Measurements from ENCODE around the gene NLRP13. TPM values are rescaled to one million over a fixed set of nuclear protein-coding genes. Genes with fewer than 3 reads are reported as not detected.

The NLRP13 gene
- total and polyA plus RNA-seq, 2 of the 4 experiments (the other 2 are of a cell fraction), result not detected

DNA sequence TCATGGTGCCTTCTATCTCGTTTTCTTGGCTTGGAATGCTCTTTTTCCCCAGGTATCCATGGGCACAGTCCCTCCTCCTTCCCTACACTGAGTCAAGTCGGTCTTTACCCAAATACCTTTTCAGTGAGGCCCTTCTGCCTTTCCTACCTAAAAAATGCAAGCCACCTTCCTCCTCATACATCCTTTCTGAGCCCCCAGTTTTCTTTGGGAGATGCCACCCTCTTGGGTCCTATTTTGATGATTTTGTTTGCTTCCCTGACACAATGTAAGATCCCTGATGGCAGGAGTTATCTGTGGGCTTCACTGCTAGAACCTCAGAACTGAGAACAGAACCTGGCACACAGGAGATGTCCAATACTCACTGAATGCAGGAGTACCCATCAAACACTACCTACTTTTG is 22.3 kb downstream of the NLRP13 start:
- WGBS, 2 experiments (ENCODE audit: extremely low coverage in 2 of 2, insufficient read length in 1 of 2), result 10% methylated on average over 2 of the region's 2 CpGs; no CpG with 5 or more reads in 1 of the 2 experiments
- no peak overlapping the region for H2AK5ac ChIP-seq (ENCODE audit: low read depth, low read length)
- no peak overlapping the region for H3K14ac ChIP-seq (replicated peaks; ENCODE audit: low read depth, low read length)
- no peak overlapping the region for H3K4me2 ChIP-seq (ENCODE audit: low read depth, low read length)
- H4K91ac ChIP-seq (ENCODE audit: insufficient read depth, low read depth, low read length), result no peak overlapping the region
- no peak overlapping the region for H3K4ac ChIP-seq (ENCODE audit: low read depth, low read length)
- in situ Hi-C loops (cut with MboI; ENCODE audit: low sequenced_read_pairs), result no loop called here
- no peak overlapping the region for H2BK5ac ChIP-seq (ENCODE audit: low read depth, low read length, poor library complexity, severe bottlenecking)
- H3K4me3 ChIP-seq (ENCODE audit: insufficient read depth, low read depth, low read length), result no peak overlapping the region
- H3K18ac ChIP-seq (ENCODE audit: low read depth, low read length), result no peak overlapping the region
- no peaks in the 10 kb centered on the region for H4K20me1 ChIP-seq (ENCODE audit: insufficient read depth, low read length)
- POLR2A ChIA-PET (ENCODE audit: unreplicated experiment), result no interaction called here
- DNase-seq (no peak), ATAC-seq (ENCODE audit: low read depth) (no peak)
- BruUV-seq (replicated peaks), result no TSS peak
- H2BK20ac ChIP-seq (ENCODE audit: low read depth, low read length), result no peak overlapping the region
- H2BK15ac ChIP-seq (ENCODE audit: low read depth, low read length), result no peak overlapping the region
- no peak overlapping the region for H3K27ac ChIP-seq (ENCODE audit: insufficient read depth, low read length)
- dilution Hi-C loops (cut with HindIII; ENCODE audit: low sequenced_read_pairs, unreplicated experiment), result no loop called here
- H3K27me3 ChIP-seq (ENCODE audit: control insufficient read depth, insufficient read depth, low read length), result no peaks in the 10 kb centered on the region
- H4K5ac ChIP-seq (ENCODE audit: low read depth, low read length), result no peak overlapping the region
- no peak overlapping the region for H3K56ac ChIP-seq (ENCODE audit: extremely low read depth, insufficient read depth, low read length)
- TF ChIP-seq CEBPB (IDR thresholded peaks at IDR 0.05; ENCODE audit: low read depth, low read length), result no peak
- TF ChIP-seq MXI1 (IDR thresholded peaks at IDR 0.05; ENCODE audit: borderline replicate concordance, low read depth, low read length), result no peak
- no peak for TF ChIP-seq SMC3 (IDR thresholded peaks at IDR 0.05; ENCODE audit: low read depth, low read length)
- no peak for TF ChIP-seq FOS (IDR thresholded peaks at IDR 0.05; ENCODE audit: low read depth, low read length)
- TF ChIP-seq NFE2L2 (IDR thresholded peaks at IDR 0.05; ENCODE audit: low read depth, low read length), result no peak
- TF ChIP-seq RFX5 (IDR thresholded peaks at IDR 0.05; ENCODE audit: low read depth, low read length), result no peak
- TF ChIP-seq RCOR1 (IDR thresholded peaks at IDR 0.05; ENCODE audit: insufficient replicate concordance, low read length), result no peak
- no peak for TF ChIP-seq MAZ (IDR thresholded peaks at IDR 0.05; ENCODE audit: borderline replicate concordance, low read depth, low read length)
- TF ChIP-seq POLR2A (IDR thresholded peaks at IDR 0.05; ENCODE audit: low read depth, low read length), result no peak
- TF ChIP-seq RAD21 (IDR thresholded peaks at IDR 0.05; ENCODE audit: low read length), result no peak
- no peak for TF ChIP-seq BHLHE40 (IDR thresholded peaks at IDR 0.05; ENCODE audit: low read depth, low read length)
- TF ChIP-seq, protein P1, sequence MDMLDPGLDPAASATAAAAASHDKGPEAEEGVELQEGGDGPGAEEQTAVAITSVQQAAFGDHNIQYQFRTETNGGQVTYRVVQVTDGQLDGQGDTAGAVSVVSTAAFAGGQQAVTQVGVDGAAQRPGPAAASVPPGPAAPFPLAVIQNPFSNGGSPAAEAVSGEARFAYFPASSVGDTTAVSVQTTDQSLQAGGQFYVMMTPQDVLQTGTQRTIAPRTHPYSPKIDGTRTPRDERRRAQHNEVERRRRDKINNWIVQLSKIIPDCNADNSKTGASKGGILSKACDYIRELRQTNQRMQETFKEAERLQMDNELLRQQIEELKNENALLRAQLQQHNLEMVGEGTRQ (IDR thresholded peaks at IDR 0.05; ENCODE audit: low read depth, low read length), result no peak
- TF ChIP-seq MAFK (IDR thresholded peaks at IDR 0.05; ENCODE audit: low read depth, low read length), result no peak
- no peaks in the 10 kb centered on the region for H3K79me1 ChIP-seq (ENCODE audit: low read depth in 1 of 2, low read length in 2 of 2)
- no peak overlapping the region for H2AFZ ChIP-seq (replicated peaks; ENCODE audit: low read length, poor library complexity)
- CTCF ChIA-PET, result no interaction called here
- intact Hi-C loops (cut with micrococcal nuclease), result no loop called here
- no peak overlapping the region for H4K8ac ChIP-seq (ENCODE audit: low read depth in 2 of 2, low read length in 2 of 2)
- H3K9ac ChIP-seq (ENCODE audit: low read depth, low read length), result no peak overlapping the region
- peaks cover 33% of the 10 kb centered on the region for H3K9me3 ChIP-seq (ENCODE audit: control insufficient read depth, insufficient read depth, low read length)
- no peaks in the 10 kb centered on the region for H3K9me1 ChIP-seq (ENCODE audit: insufficient read depth, low read length)
- H3K4me1 ChIP-seq (ENCODE audit: control insufficient read depth, insufficient read depth, low read length), result no peaks in the 10 kb centered on the region
- no peak overlapping the region for H3K23ac ChIP-seq (ENCODE audit: low read depth, low read length)
- no peaks in the 10 kb centered on the region for H3K36me3 ChIP-seq (ENCODE audit: control insufficient read depth, insufficient read depth, low read length)
- H2AK9ac ChIP-seq (replicated peaks; ENCODE audit: low read depth, low read length, poor library complexity), result no peak overlapping the region
- H2BK120ac ChIP-seq (ENCODE audit: low read depth, low read length), result no peak overlapping the region
